Measurements from ENCODE around the gene KATNBL1. TPM values are rescaled to one million over a fixed set of nuclear protein-coding genes. Genes with fewer than 3 reads are reported as not detected.

KATNBL1 gene
- polyA plus RNA-seq, 1 of the 3 experiments (the other 2 are of a cell fraction) = 13.8 TPM

- TF ChIP-seq CTCF (IDR thresholded peaks at IDR 0.05) (no peak), JUND (IDR thresholded peaks at IDR 0.05) (no peak), MAX (IDR thresholded peaks at IDR 0.05; ENCODE audit: low read depth) (peak; percentile 95), USF1 (IDR thresholded peaks at IDR 0.05; ENCODE audit: borderline replicate concordance, low read depth) (no peak), FOSL2 (IDR thresholded peaks at IDR 0.05; ENCODE audit: borderline replicate concordance, low read depth) (no peak), FOXJ3 (CRISPR knock-in tag; IDR thresholded peaks at IDR 0.05) (no peak), RXRA (IDR thresholded peaks at IDR 0.05; ENCODE audit: borderline replicate concordance, low read depth) (no peak), CHD2 (IDR thresholded peaks at IDR 0.05; ENCODE audit: low read length, partially characterized antibody) (peak; percentile 90)
- TF ChIP-seq, protein P1, sequence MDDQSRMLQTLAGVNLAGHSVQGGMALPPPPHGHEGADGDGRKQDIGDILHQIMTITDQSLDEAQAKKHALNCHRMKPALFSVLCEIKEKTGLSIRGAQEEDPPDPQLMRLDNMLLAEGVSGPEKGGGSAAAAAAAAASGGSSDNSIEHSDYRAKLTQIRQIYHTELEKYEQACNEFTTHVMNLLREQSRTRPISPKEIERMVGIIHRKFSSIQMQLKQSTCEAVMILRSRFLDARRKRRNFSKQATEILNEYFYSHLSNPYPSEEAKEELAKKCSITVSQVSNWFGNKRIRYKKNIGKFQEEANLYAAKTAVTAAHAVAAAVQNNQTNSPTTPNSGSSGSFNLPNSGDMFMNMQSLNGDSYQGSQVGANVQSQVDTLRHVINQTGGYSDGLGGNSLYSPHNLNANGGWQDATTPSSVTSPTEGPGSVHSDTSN (IDR thresholded peaks at IDR 0.05) = peak; percentile 70; the same call in 1 of the 2 replicates
These were observed 108.3 kb downstream of the KATNBL1 start, which contains the start of the genes EMC7 and PGBD4 (continued) for GRCh38 chr15:34101366-34102174.

DNA sequence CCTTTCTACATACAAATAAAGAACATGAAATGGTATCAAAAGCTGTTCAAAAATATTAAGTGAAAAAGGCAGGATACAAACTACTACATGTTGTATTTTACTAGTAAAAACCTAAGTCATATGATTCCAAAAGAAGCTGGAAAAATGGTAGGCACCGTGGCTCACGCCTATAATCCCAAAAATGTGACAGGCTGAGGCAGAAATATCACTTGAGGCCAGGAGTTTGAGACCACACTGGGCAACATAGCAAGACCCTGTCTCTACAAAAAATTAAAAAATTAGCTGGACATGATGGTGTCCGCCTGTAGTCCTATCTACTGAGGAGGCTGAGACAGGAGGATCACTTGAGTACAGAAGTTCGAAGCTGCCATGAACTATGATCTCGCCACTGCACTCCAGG, 110.0 kb downstream of the KATNBL1 start:
- 96% methylated on average over 5 of the region's 5 CpGs for WGBS (ENCODE audit: low lambda C conversion rate)
- no peak overlapping the region for H2AFZ ChIP-seq (ENCODE audit: low read depth)
- DNase-seq = no peak
- H4K20me1 ChIP-seq (ENCODE audit: insufficient read depth) = 0 out of 2 replicates have a peak, but pooled peaks cover 4% of the 10 kb centered on the region
- no peak overlapping the region for H3K27ac ChIP-seq (ENCODE audit: low read depth in 2 of 2, low read length in 1 of 2)
- H3F3A ChIP-seq (replicated peaks; ENCODE audit: insufficient read depth) = peaks cover 18% of the 10 kb centered on the region
- H3K9me2 ChIP-seq = no peaks in the 10 kb centered on the region
- H3K27me3 ChIP-seq (ENCODE audit: insufficient read depth) = no peaks in the 10 kb centered on the region
- peaks cover 68% of the 10 kb centered on the region for H3K79me2 ChIP-seq (ENCODE audit: insufficient read depth)
- TF ChIP-seq POLR2AphosphoS5 (IDR thresholded peaks at IDR 0.05; ENCODE audit: low read depth, low read length) (no peak), NFIC (IDR thresholded peaks at IDR 0.05; ENCODE audit: borderline replicate concordance) (no peak)
- H3K4me3 ChIP-seq (ENCODE audit: low read depth in 2 of 2, low read length in 1 of 2) = no peak overlapping the region
- no peaks in the 10 kb centered on the region for H3K9me3 ChIP-seq
- peaks cover 5 to 11% of the 10 kb centered on the region in 2 experiments for H3K36me3 ChIP-seq (replicated peaks in 1 of 2; ENCODE audit: control insufficient read depth in 1 of 2, insufficient read depth in 2 of 2, low read length in 1 of 2)
- no peak overlapping the region; the same call in 1 of the 2 replicates for H3K9ac ChIP-seq
- POLR2A ChIA-PET = no interaction called here
- peaks cover 8 to 9% of the 10 kb centered on the region in 2 experiments for H3K4me1 ChIP-seq (ENCODE audit: control insufficient read depth in 1 of 2, insufficient read depth in 2 of 2, low read depth in 1 of 2, low read length in 1 of 2)
- peak overlapping the region; percentile 71 for H3K4me2 ChIP-seq
- CTCF ChIA-PET = interaction anchor here (1.0 to 1.3 kb wide), 4 partner anchors 9 to 110 kb away, joined by 3 to 4 read pairs (median 3); partner anchors contain the start of gene KATNBL1

Other genes with a start within 250 kb of the KATNBL1 start
- gene CHRM5, start 241.6 kb downstream of the KATNBL1 start, polyA plus RNA-seq (2012; rRNA removed) = 0.03 TPM in 1 of 2 replicates, not detected in the other
- gene AVEN, start 170.9 kb downstream of the KATNBL1 start, polyA plus RNA-seq (2012; rRNA removed) = 7.5 and 9.1 TPM in 2 replicates
- 92.3 and 105 TPM in 2 replicates for gene EMC7, start 108.2 kb downstream of the KATNBL1 start, polyA plus RNA-seq (2012; rRNA removed)
- gene PGBD4, start 108.0 kb downstream of the KATNBL1 start, polyA plus RNA-seq (2012; rRNA removed) = 0.77 and 1.3 TPM in 2 replicates
- gene EMC4, start 14.9 kb upstream of the KATNBL1 start, polyA plus RNA-seq (2012; rRNA removed) = 159 and 224 TPM in 2 replicates
- 7.7 and 8.0 TPM in 2 replicates for gene SLC12A6, start 127.7 kb upstream of the KATNBL1 start, polyA plus RNA-seq (2012; rRNA removed)
- gene NOP10, start 133.0 kb upstream of the KATNBL1 start, polyA plus RNA-seq (2012; rRNA removed) = 440 and 583 TPM in 2 replicates
- not detected in 2 replicates for gene NUTM1, start 133.2 kb upstream of the KATNBL1 start, polyA plus RNA-seq (2012; rRNA removed)
- 78.6 and 88.4 TPM in 2 replicates for gene LPCAT4, start 157.1 kb upstream of the KATNBL1 start, polyA plus RNA-seq (2012; rRNA removed)
- gene GOLGA8A, start 227.7 kb upstream of the KATNBL1 start, polyA plus RNA-seq (2012; rRNA removed) = 33.9 and 50.0 TPM in 2 replicates